ENCODE data around the gene DPF1. TPM values are rescaled to one million over a fixed set of nuclear protein-coding genes. Genes with fewer than 3 reads are reported as not detected.
"Not testable (repeated sequence)": the region's sequence is repeated elsewhere in the genome, so short reads cannot be mapped to it uniquely, and the experiment has no call there.

DPF1 gene
- total RNA-seq, 1 experiment from 2014 or later = 1.0 TPM

DNA sequence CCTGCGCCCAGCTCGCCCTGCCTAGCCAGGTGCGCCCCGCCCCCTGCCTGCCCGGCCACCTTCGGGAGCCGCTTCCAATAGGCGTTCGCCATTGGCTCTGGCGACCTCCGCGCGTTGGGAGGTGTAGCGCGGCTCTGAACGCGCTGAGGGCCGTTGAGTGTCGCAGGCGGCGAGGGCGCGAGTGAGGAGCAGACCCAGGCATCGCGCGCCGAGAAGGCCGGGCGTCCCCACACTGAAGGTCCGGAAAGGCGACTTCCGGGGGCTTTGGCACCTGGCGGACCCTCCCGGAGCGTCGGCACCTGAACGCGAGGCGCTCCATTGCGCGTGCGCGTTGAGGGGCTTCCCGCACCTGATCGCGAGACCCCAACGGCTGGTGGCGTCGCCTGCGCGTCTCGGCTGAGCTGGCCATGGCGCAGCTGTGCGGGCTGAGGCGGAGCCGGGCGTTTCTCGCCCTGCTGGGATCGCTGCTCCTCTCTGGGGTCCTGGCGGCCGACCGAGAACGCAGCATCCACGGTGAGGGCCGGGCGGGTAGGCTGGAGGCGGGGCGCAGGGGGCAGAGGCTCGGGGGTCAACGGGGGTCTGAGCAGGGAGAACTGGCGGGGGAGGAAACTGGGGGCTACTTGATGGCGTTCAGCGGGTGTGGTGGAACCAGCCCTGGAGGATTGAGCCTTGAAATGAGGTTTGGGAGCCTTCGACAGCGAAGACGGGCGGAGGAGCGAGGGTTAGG is 40.6 kb upstream of the DPF1 start, which contains the start of gene SPINT2:
Gene SPINT2 (plus strand): TSS at position 88 of the 727 bp plus-strand sequence. CDS start 320 bp downstream, at position 408.
- no peaks in the 10 kb centered on the region for H3K27me3 Mint-ChIP-seq (ENCODE audit: unreplicated experiment)
- no TSS peak for BruUV-seq (replicated peaks)
- H3K4me3 Mint-ChIP-seq (ENCODE audit: low read depth, unreplicated experiment) = peak within 1 kb of the TSS; percentile 97
- H3K36me3 Mint-ChIP-seq (ENCODE audit: insufficient read depth, unreplicated experiment) = peaks cover 66% of the 10 kb centered on the region
- H3K9me3 Mint-ChIP-seq (ENCODE audit: low read depth, unreplicated experiment) = no peaks in the 10 kb centered on the region
- peaks cover 61% of the 10 kb centered on the region for H3K4me1 Mint-ChIP-seq (ENCODE audit: low read depth, unreplicated experiment)
- TF ChIP-seq, protein P1, sequence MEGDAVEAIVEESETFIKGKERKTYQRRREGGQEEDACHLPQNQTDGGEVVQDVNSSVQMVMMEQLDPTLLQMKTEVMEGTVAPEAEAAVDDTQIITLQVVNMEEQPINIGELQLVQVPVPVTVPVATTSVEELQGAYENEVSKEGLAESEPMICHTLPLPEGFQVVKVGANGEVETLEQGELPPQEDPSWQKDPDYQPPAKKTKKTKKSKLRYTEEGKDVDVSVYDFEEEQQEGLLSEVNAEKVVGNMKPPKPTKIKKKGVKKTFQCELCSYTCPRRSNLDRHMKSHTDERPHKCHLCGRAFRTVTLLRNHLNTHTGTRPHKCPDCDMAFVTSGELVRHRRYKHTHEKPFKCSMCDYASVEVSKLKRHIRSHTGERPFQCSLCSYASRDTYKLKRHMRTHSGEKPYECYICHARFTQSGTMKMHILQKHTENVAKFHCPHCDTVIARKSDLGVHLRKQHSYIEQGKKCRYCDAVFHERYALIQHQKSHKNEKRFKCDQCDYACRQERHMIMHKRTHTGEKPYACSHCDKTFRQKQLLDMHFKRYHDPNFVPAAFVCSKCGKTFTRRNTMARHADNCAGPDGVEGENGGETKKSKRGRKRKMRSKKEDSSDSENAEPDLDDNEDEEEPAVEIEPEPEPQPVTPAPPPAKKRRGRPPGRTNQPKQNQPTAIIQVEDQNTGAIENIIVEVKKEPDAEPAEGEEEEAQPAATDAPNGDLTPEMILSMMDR (IDR thresholded peaks at IDR 0.05; ENCODE audit: unreplicated experiment) = no peak
- H3K27ac Mint-ChIP-seq (ENCODE audit: unreplicated experiment) = peak within 1 kb of the TSS; percentile 81
- CTCF ChIA-PET = interaction anchor here (0.6 to 2.4 kb wide), 10 partner anchors 13 to 110 kb away, joined by 3 to 8 read pairs (median 4); partner anchors contain the start of genes C19orf33, CATSPERG and PSMD8
- no peak for DNase-seq
- intact Hi-C loops (cut with micrococcal nuclease; ENCODE audit: unreplicated experiment) = no loop called here

DNA sequence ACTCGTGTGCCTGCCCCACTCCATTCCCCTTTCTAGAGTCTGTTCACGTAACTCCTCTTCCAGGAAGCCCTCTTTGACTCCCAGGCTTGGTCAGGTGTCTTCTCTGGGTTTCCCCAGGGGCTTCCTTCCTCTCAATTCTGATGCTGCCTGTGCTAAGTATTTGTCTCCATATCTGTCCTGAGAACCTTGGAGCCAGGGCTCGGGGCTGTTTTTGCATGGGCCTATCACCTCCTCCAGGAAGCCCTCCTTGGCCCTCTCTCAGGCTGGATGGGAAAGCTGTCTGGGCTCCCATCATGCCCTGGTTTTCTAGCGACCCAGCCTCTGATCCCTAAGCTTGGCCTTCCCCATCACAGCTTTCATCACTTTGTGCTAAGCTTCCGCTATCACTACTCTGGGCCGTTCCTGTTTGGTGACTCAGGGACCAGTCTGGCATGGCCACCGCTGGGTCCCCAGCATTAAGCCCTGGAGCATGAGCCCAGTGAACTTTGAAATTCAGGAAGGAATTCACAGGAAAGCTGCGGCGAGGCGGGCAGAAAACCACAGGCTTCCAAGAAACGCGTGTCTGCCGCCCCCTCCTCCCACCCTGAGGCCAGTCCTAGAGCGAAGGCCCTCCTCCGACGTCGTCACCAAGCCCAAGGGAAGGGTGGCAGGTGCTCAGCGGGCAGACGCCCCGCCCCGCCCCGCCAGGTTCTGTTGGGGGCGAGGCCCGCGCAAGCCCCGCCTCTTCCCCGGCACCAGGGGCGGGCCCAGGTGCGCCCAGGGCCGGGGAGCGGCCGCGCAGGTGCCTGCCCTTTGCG is 39.9 kb upstream of the DPF1 start:
- TF ChIP-seq, protein P1 (IDR thresholded peaks at IDR 0.05; ENCODE audit: unreplicated experiment) = no peak
- intact Hi-C loops (cut with micrococcal nuclease; ENCODE audit: unreplicated experiment) = no loop called here
- BruUV-seq (replicated peaks) = TSS peak; percentile 77
- H3K36me3 Mint-ChIP-seq (ENCODE audit: insufficient read depth, unreplicated experiment) = peaks cover 58% of the 10 kb centered on the region
- peaks cover 56% of the 10 kb centered on the region for H3K4me1 Mint-ChIP-seq (ENCODE audit: low read depth, unreplicated experiment)
- H3K4me3 Mint-ChIP-seq (ENCODE audit: low read depth, unreplicated experiment) = peak overlapping the region; percentile 97
- no peaks in the 10 kb centered on the region for H3K9me3 Mint-ChIP-seq (ENCODE audit: low read depth, unreplicated experiment)
- peak; percentile 100 for DNase-seq
- no peaks in the 10 kb centered on the region for H3K27me3 Mint-ChIP-seq (ENCODE audit: unreplicated experiment)
- H3K27ac Mint-ChIP-seq (ENCODE audit: unreplicated experiment) = peak overlapping the region; percentile 81
- CTCF ChIA-PET = interaction anchor here (0.7 to 2.3 kb wide), 8 partner anchors 13 to 110 kb away, joined by 3 to 6 read pairs (median 3); partner anchors contain the start of genes C19orf33, CATSPERG and PSMD8

DNA sequence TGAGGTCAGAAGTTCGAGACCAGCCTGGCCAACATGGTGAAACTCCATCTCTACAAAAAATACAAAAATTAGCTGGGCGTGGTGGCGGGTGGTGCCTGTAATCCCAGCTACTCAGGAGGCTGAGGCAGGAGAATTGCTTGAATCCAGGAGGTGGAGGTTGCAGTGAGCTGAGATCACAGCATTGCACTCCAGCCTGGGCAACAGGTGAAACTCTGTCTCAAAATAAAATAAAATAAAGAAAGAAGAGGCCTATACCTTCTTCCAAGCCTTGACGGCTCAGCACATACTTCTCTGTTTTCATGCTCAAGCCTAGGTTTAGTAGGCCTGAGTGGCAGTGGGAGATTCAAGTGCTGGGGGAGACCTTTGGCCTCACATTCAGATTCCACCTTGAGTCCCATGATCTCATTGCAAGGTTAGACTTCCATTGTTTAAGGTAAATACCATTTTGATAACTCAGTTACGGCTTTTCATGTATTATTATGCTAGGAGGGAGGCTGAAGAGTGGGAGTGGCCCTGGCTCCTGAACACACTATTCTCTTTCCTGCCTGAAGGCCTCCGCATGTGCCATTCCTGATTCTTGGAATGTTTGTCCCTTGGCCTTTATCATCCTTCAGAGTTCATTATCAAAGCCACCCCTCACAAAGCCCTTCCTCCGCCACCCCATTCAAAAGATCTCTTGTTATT is 38.7 kb upstream of the DPF1 start:
- Mint-ChIP-seq H3K9me3 (ENCODE audit: low read depth, unreplicated experiment) (no peaks in the 10 kb centered on the region), H3K4me3 (ENCODE audit: low read depth, unreplicated experiment) (peak overlapping the region; percentile 29), H3K27ac (ENCODE audit: unreplicated experiment) (peak overlapping the region; percentile 75), H3K36me3 (ENCODE audit: insufficient read depth, unreplicated experiment) (peaks cover 47% of the 10 kb centered on the region), H3K4me1 (ENCODE audit: low read depth, unreplicated experiment) (peaks cover 45% of the 10 kb centered on the region), H3K27me3 (ENCODE audit: unreplicated experiment) (no peaks in the 10 kb centered on the region)
- no peak for DNase-seq
- TF ChIP-seq, protein P1 (IDR thresholded peaks at IDR 0.05; ENCODE audit: unreplicated experiment) = no peak
- intact Hi-C loops (cut with micrococcal nuclease; ENCODE audit: unreplicated experiment) = no loop called here
- no TSS peak for BruUV-seq (replicated peaks)
- CTCF ChIA-PET = interaction anchor here (0.6 to 0.8 kb wide), 2 partner anchors 125 to 1603 kb away, joined by 3 to 6 read pairs; partner anchors contain the start of gene GGN

DNA sequence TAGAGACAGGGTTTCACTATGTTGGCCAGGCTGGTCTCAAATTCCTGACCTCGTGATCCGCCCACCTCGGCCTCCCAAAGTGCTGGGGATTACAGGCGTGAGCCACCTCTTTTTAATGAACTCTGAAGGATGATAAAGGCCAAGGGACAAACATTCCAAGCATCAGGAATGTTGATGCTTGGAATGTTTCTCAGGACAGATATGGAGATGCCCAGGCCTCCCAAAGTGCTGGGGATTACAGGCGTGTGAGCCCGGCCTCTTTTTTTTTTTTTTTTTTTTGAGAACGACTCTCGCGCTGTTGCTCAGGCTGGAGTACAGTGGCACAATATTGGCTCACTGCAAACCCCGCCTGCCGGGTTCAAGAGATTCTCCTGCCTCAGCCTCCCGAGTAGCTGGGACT is 37.9 kb upstream of the DPF1 start:
- CTCF ChIA-PET = interaction anchor here (0.8 kb wide), 1 partner anchor 126 kb away, joined by 3 read pairs; the partner anchor contains the start of gene GGN
- H3K4me3 Mint-ChIP-seq (ENCODE audit: low read depth, unreplicated experiment); H3K27me3 Mint-ChIP-seq (ENCODE audit: unreplicated experiment); BruUV-seq (replicated peaks); DNase-seq; intact Hi-C loops (cut with micrococcal nuclease; ENCODE audit: unreplicated experiment); H3K9me3 Mint-ChIP-seq (ENCODE audit: low read depth, unreplicated experiment); H3K27ac Mint-ChIP-seq (ENCODE audit: unreplicated experiment): not testable (repeated sequence)
- Mint-ChIP-seq H3K4me1 (ENCODE audit: low read depth, unreplicated experiment) (peaks cover 37% of the 10 kb centered on the region), H3K36me3 (ENCODE audit: insufficient read depth, unreplicated experiment) (peaks cover 39% of the 10 kb centered on the region)
